Esophagus muscularis mucosa (tissue), 4 donors: ENCODE results near the gene PROZ. TPM values are rescaled to one million over a fixed set of nuclear protein-coding genes. Genes with fewer than 3 reads are reported as not detected.

Source experiments
- DNase-seq: peaks from one replicate; pipeline ENCODE4 v3.0.0-alpha.2; 2017; ENCODE audit errors: extremely low spot score
- H3K27ac ChIP-seq, 4 donors: fragments of 200-600 bp; sonication (generic); replicated peaks in 1 of 4; 1 replicate in 3 of 4; 2 replicates in 1 of 4; pipeline ENCODE4 v1.5.1; 2016 to 2019; ENCODE audit warnings: mild to moderate bottlenecking in 1 of 4
- H3K27me3 ChIP-seq, 4 donors: fragments of 200-600 bp; sonication (generic); one replicate each; pipeline versions ENCODE4 v1.5.1 to v1.6.0; 2016 to 2019
- H3K36me3 ChIP-seq, 4 donors: fragments of 200-600 bp; sonication (generic); one replicate each; pipeline ENCODE4 v1.5.1; 2016 to 2019
- H3K4me1 ChIP-seq, 4 donors: fragments of 200-600 bp; sonication (generic); one replicate each; pipeline ENCODE4 v1.5.1; 2016 to 2019
- H3K4me3 ChIP-seq, 4 donors: fragments of 200-600 bp; sonication (generic); 1 replicate in 2 of 4; 2 replicates in 2 of 4; pipeline ENCODE4 v1.5.1; 2016 to 2019; ENCODE audit warnings: mild to moderate bottlenecking in 4 of 4, moderate library complexity in 1 of 4
- H3K9me3 ChIP-seq, 4 donors: fragments of 200-600 bp; sonication (generic); 1 replicate in 3 of 4; 2 replicates in 1 of 4; pipeline ENCODE4 v1.5.1; 2016 to 2019
- EP300 ChIP-seq: sonication (generic); formaldehyde crosslinking; IDR thresholded peaks from one replicate; pipeline ENCODE4 v1.6.1; 2017; ENCODE audit warnings: antibody characterized with exemption
- POLR2A ChIP-seq: fragments of 450-650 bp; IDR thresholded peaks from one replicate; pipeline ENCODE4 v1.6.1; 2017; ENCODE audit warnings: antibody characterized with exemption, moderate library complexity, mild to moderate bottlenecking, low read depth
- POLR2AphosphoS5 ChIP-seq, 2 donors: sonication (generic); formaldehyde crosslinking; IDR thresholded peaks; one replicate each; pipeline ENCODE4 v1.6.1; 2017; ENCODE audit warnings: antibody characterized with exemption in 2 of 2
- WGBS: methylation state at CpG from one replicate; pipeline ENCODE4 v1.1.5; 2018; 5-methylcytosine and 5-hydroxymethylcytosine counted together
- intact Hi-C: fragments of 100-400 bp; cut with DNase I; formaldehyde crosslinking; loops from one replicate; pipeline ENCODE4 v1.15.1; 2023
- total RNA-seq, 4 donors: library from RNA; depleted of rRNA; stranded (reverse); fragments of >200 nt; gene quantifications; one replicate each; pipeline versions ENCODE4 v1.1.0 to v1.2.1, GENCODE V29; 2016
- TF ChIP-seq, protein P1 (sequence below), 3 experiments: fragments of 200-600 bp in 2 of 3; fragments of 450-650 bp in 1 of 3; sonication (generic) in 2 of 3; IDR thresholded peaks; one replicate each; pipeline ENCODE4 v1.5.1; 2017 to 2019; ENCODE audit warnings: antibody characterized with exemption in 3 of 3, mild to moderate bottlenecking in 2 of 3, moderate library complexity in 1 of 3

The PROZ gene
- total RNA-seq, 4 donors from 2014 or later = not detected

GRCh38 chr13:113210833-113211232 lies 52.4 kb downstream of the PROZ start:
- Histone ChIP-seq H3K4me3 (peak overlapping the region in 2 of 4 donors; percentile 87 to 88), H3K27me3 (no peaks in the 10 kb centered on the region), H3K9me3 (no peaks in the 10 kb centered on the region), H3K4me1 (peaks cover 48 to 82% (median 80%) of the 10 kb centered on the region in 4 donors), H3K36me3 (peaks cover 0 to 25% (median 0%) of the 10 kb centered on the region in 4 donors), H3K27ac (no peak overlapping the region)
- TF ChIP-seq POLR2AphosphoS5 (IDR thresholded peaks at IDR 0.05) (no peak), POLR2A (no peak), EP300 (no peak)
- TF ChIP-seq, protein P1, sequence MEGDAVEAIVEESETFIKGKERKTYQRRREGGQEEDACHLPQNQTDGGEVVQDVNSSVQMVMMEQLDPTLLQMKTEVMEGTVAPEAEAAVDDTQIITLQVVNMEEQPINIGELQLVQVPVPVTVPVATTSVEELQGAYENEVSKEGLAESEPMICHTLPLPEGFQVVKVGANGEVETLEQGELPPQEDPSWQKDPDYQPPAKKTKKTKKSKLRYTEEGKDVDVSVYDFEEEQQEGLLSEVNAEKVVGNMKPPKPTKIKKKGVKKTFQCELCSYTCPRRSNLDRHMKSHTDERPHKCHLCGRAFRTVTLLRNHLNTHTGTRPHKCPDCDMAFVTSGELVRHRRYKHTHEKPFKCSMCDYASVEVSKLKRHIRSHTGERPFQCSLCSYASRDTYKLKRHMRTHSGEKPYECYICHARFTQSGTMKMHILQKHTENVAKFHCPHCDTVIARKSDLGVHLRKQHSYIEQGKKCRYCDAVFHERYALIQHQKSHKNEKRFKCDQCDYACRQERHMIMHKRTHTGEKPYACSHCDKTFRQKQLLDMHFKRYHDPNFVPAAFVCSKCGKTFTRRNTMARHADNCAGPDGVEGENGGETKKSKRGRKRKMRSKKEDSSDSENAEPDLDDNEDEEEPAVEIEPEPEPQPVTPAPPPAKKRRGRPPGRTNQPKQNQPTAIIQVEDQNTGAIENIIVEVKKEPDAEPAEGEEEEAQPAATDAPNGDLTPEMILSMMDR (IDR thresholded peaks at IDR 0.05) = no peak
- intact Hi-C loops = loop anchor here (10.0 kb wide), 1 partner anchor 176 kb away; no protein-coding TSS in a partner anchor
- no peak for DNase-seq
- WGBS = 89% methylated on average over 6 of the region's 6 CpGs

DNA sequence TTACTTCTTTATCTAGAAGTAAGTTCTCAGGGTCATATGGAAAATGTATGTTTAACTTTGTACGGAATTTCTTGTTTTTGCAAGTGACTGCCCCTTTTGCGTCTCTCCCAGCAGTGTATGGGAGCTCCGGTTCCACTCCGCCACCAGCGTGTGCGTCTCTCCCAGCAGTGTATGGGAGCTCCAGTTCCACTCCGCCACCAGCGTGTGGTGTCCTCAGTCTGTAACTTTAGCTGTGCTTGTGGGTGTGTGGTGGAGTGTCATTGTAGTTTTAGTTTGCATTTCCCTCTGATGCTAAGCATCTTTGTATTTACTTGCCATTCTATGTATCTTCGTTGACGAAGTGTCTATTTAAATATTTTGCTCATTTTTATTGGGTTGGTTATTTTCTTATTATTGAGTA lies 53.3 kb downstream of the PROZ start:
- no peak overlapping the region for H3K27ac ChIP-seq
- no peaks in the 10 kb centered on the region for H3K27me3 ChIP-seq
- WGBS = 94% methylated on average over 10 of the region's 10 CpGs
- H3K9me3 ChIP-seq = no peaks in the 10 kb centered on the region
- peaks cover 0 to 16% (median 0%) of the 10 kb centered on the region in 4 donors for H3K36me3 ChIP-seq
- TF ChIP-seq, protein P1 (IDR thresholded peaks at IDR 0.05) = no peak
- TF ChIP-seq EP300 (no peak), POLR2AphosphoS5 (IDR thresholded peaks at IDR 0.05) (no peak), POLR2A (no peak)
- intact Hi-C loops = loop anchor here (10.0 kb wide), 1 partner anchor 177 kb away; no protein-coding TSS in a partner anchor
- DNase-seq = no peak
- H3K4me3 ChIP-seq = no peak overlapping the region
- H3K4me1 ChIP-seq = peaks cover 52 to 82% (median 80%) of the 10 kb centered on the region in 4 donors

DNA sequence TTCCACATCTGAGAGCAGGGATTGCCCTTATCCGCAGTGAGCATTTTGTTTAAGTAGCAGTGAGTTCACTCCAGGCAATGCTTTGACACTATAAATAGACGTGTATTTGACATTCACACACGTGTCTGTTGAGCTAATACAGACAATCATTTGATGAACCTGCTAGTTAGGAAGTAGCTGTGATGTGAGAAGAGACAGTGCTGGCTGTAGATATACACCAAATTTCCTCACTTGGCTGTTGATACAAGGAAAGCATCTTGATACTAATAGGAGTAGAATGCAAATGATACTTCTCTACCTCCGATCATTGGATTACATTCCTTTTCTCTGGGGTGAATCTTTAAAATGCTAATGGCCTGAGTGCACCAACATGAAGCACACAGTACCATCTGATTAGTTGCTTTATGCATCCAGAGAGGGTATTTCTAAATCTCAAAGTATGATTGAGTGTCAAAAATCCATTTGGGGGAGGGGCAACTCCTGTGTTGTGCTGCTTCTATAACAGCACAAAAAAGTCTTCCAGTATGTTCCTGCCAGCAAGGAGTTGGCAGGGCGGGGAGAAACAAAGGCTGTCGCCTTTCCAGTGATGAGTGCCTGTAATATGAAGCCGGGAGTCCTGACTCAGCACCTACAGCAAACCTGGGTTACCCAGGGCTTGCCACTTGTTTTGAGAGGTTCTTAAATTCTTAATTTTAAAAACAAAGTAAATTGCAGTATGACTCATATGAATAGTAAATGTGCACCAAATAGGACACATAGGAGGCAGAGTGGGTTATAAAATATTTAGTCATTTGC lies 58.0 kb downstream of the PROZ start:
- no peak for DNase-seq
- WGBS = 23% methylated on average over 7 of the region's 7 CpGs
- intact Hi-C loops = loop anchor here (10.0 kb wide), 1 partner anchor 182 kb away; no protein-coding TSS in a partner anchor
- H3K27me3 ChIP-seq = no peaks in the 10 kb centered on the region
- H3K27ac ChIP-seq = peak overlapping the region; percentile 29 to 74 (median 68)
- peaks cover 12 to 34% (median 23%) of the 10 kb centered on the region in 4 donors for H3K36me3 ChIP-seq
- peaks cover 64 to 76% (median 66%) of the 10 kb centered on the region in 4 donors for H3K4me1 ChIP-seq
- TF ChIP-seq POLR2A (no peak), POLR2AphosphoS5 (IDR thresholded peaks at IDR 0.05) (peak in 1 of 2 donors; percentile 58)
- no peak overlapping the region for H3K4me3 ChIP-seq
- H3K9me3 ChIP-seq = no peaks in the 10 kb centered on the region

DNA sequence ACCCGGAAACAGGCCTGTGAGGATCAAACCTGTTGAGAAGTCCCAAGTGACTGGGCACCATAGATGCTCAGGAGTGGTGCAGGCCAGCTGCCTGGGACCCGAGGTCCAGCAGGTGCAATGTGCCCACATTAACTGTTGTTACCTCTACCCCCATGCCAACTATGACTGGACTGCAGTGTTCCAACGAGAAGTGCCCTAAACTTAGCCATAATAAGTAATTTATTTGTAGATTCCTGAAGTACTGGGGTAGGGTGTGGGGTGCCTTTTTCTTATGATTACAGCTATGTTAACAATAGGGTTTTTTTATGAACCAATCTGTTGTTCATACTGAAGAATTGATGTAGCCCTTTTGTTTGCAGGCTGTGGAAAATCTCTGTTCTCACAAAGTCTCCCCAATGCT lies 60.1 kb downstream of the PROZ start:
- intact Hi-C loops = loop anchor here (10.0 kb wide), 1 partner anchor 184 kb away; no protein-coding TSS in a partner anchor
- no peaks in the 10 kb centered on the region for H3K9me3 ChIP-seq
- WGBS = 81% methylated on average over 3 of the region's 3 CpGs
- no peaks in the 10 kb centered on the region for H3K27me3 ChIP-seq
- H3K4me1 ChIP-seq = peaks cover 43 to 56% (median 50%) of the 10 kb centered on the region in 4 donors
- H3K27ac ChIP-seq = no peak overlapping the region
- DNase-seq = no peak
- H3K4me3 ChIP-seq = no peak overlapping the region
- TF ChIP-seq POLR2AphosphoS5 (IDR thresholded peaks at IDR 0.05) = no peak
- TF ChIP-seq, protein P1 (IDR thresholded peaks at IDR 0.05) = no peak
- TF ChIP-seq EP300 = no peak
- TF ChIP-seq POLR2A = no peak
- peaks cover 12 to 44% (median 40%) of the 10 kb centered on the region in 4 donors for H3K36me3 ChIP-seq

GRCh38 chr13:113219256-113219940 lies 61.0 kb downstream of the PROZ start:
- TF ChIP-seq, protein P1 (IDR thresholded peaks at IDR 0.05) = no peak
- TF ChIP-seq POLR2A (no peak), EP300 (no peak), POLR2AphosphoS5 (IDR thresholded peaks at IDR 0.05) (no peak)
- Histone ChIP-seq H3K4me3 (no peak overlapping the region), H3K4me1 (peaks cover 35 to 53% (median 42%) of the 10 kb centered on the region in 4 donors), H3K27me3 (no peaks in the 10 kb centered on the region), H3K27ac (no peak overlapping the region), H3K9me3 (no peaks in the 10 kb centered on the region), H3K36me3 (peaks cover 12 to 52% (median 45%) of the 10 kb centered on the region in 4 donors)
- no peak for DNase-seq
- 88% methylated on average over 10 of the region's 14 CpGs for WGBS
- intact Hi-C loops = loop anchor here (10.0 kb wide), 1 partner anchor 185 kb away; no protein-coding TSS in a partner anchor
